Right lobe of liver (tissue), 6 donors: ENCODE results near the gene NMUR2. TPM values are rescaled to one million over a fixed set of nuclear protein-coding genes. Genes with fewer than 3 reads are reported as not detected.

Source experiments
- ATAC-seq, 4 donors: fragments of 200-7000 bp; cut with Tn5 transposase; one replicate each; pipeline ENCODE4 v1.9.1; 2020; ENCODE audit warnings: mild to moderate bottlenecking in 4 of 4, moderate library complexity in 4 of 4
- DNase-seq, 3 donors: peaks; one replicate each; pipeline ENCODE4 v3.0.0-alpha.2; 2020
- H3K27ac ChIP-seq, 3 donors: fragments of 200-600 bp; one replicate each; pipeline ENCODE4 v1.8.0; 2022
- H3K27me3 ChIP-seq, 2 donors: fragments of 200-600 bp; one replicate each; pipeline ENCODE4 v1.8.0; 2022
- H3K36me3 ChIP-seq, 4 donors: fragments of 200-600 bp; sonication (generic) in 1 of 4; one replicate each; pipeline versions ENCODE4 v1.5.1 to v1.8.0; 2017 to 2022; ENCODE audit warnings: control low read depth in 1 of 4
- H3K4me1 ChIP-seq, 4 donors: fragments of 200-600 bp; sonication (generic) in 1 of 4; one replicate each; pipeline versions ENCODE4 v1.5.1 to v1.8.0; 2017 to 2022; ENCODE audit warnings: control low read depth in 1 of 4
- H3K4me3 ChIP-seq, 3 donors: fragments of 200-600 bp; one replicate each; pipeline ENCODE4 v1.8.0; 2022
- H3K9me3 ChIP-seq, 4 donors: fragments of 200-600 bp; sonication (generic) in 1 of 4; one replicate each; pipeline versions ENCODE4 v1.5.1 to v1.8.0; 2017 to 2022; ENCODE audit warnings: control low read depth in 1 of 4
- POLR2A ChIP-seq: fragments of 450-650 bp; IDR thresholded peaks from one replicate; pipeline ENCODE4 v1.6.1; 2017; ENCODE audit warnings: antibody characterized with exemption, mild to moderate bottlenecking
- WGBS: methylation state at CpG from one replicate; pipeline ENCODE4 v1.1.6; 2018; ENCODE audit warnings: low coverage, low lambda C conversion rate; ENCODE audit not compliant: insufficient coverage; ENCODE audit errors: missing lambda C conversion rate; 5-methylcytosine and 5-hydroxymethylcytosine counted together
- intact Hi-C, 2 donors: fragments of 100-400 bp; cut with DNase I; formaldehyde crosslinking; loops; one replicate each; pipeline versions ENCODE4 v1.11.2 to v1.14.1; 2022
- long read RNA-seq: library from polyadenylated mRNA; unstranded; transcript quantifications from one replicate; pipeline ENCODE4 v2.0.0, GENCODE V29; 2019
- total RNA-seq, 6 experiments: library from RNA; depleted of rRNA in 2 of 6; stranded (reverse); fragments of >200 nt in 2 of 6; fragmentation: NEBNext Ultra II Directional in 3 of 6; extraction: Animal tissue kit (Norgen Biotek cat#: 25700) in 3 of 6; gene quantifications; one replicate each; pipeline versions ENCODE4 v1.1.0 to v1.2.4, GENCODE V29; 2016 to 2023
- TF ChIP-seq, protein P1 (sequence below), 4 donors: fragments of 200-600 bp in 3 of 4; fragments of 450-650 bp in 1 of 4; IDR thresholded peaks; one replicate each; pipeline versions ENCODE4 v1.5.1 to v1.8.0; 2016 to 2022; ENCODE audit warnings: antibody characterized with exemption in 4 of 4, mild to moderate bottlenecking in 2 of 4
- donor health status: DM: no; HTN: yes; CAD: no.
- donor health status: DM: no; HTN: no; CAD: no.
- donor health status: DM: no; HTN: no; CAD: no.
- donor health status: DM: no; HTN: yes; CAD: no.
- donor health status: DM: no; HTN: yes; CAD: no.

NMUR2 gene, protein sequence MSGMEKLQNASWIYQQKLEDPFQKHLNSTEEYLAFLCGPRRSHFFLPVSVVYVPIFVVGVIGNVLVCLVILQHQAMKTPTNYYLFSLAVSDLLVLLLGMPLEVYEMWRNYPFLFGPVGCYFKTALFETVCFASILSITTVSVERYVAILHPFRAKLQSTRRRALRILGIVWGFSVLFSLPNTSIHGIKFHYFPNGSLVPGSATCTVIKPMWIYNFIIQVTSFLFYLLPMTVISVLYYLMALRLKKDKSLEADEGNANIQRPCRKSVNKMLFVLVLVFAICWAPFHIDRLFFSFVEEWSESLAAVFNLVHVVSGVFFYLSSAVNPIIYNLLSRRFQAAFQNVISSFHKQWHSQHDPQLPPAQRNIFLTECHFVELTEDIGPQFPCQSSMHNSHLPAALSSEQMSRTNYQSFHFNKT
- not detected for total RNA-seq
- long read RNA-seq, result 0 reads

DNA sequence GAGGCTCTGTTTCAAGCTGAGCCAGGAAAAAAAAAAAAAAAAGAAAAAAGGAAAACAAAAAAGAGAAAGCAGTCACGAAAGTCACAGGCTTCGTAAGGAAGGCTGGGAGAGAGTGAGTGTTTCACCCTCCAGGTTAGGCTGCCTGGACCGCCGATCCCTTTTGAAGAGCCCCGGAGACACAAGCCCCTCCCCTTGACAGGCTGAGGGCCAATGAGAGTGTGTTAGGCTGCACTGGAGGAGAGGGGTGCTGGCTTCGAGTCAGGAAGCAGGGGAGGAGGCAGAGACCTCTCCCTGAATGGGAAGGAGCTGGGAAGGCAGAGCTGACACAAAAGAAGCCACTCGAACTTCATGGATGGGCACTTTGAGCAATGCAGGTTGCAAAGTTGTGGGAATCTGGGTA lies at the start of gene NMUR2:
Gene NMUR2 (minus strand): TSS at position 135 of the 400 bp plus-strand sequence. CDS start 166 bp downstream, outside the sequence.
- TF ChIP-seq, protein P1, sequence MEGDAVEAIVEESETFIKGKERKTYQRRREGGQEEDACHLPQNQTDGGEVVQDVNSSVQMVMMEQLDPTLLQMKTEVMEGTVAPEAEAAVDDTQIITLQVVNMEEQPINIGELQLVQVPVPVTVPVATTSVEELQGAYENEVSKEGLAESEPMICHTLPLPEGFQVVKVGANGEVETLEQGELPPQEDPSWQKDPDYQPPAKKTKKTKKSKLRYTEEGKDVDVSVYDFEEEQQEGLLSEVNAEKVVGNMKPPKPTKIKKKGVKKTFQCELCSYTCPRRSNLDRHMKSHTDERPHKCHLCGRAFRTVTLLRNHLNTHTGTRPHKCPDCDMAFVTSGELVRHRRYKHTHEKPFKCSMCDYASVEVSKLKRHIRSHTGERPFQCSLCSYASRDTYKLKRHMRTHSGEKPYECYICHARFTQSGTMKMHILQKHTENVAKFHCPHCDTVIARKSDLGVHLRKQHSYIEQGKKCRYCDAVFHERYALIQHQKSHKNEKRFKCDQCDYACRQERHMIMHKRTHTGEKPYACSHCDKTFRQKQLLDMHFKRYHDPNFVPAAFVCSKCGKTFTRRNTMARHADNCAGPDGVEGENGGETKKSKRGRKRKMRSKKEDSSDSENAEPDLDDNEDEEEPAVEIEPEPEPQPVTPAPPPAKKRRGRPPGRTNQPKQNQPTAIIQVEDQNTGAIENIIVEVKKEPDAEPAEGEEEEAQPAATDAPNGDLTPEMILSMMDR (IDR thresholded peaks at IDR 0.05), result no peak
- no peak for TF ChIP-seq POLR2A

DNA sequence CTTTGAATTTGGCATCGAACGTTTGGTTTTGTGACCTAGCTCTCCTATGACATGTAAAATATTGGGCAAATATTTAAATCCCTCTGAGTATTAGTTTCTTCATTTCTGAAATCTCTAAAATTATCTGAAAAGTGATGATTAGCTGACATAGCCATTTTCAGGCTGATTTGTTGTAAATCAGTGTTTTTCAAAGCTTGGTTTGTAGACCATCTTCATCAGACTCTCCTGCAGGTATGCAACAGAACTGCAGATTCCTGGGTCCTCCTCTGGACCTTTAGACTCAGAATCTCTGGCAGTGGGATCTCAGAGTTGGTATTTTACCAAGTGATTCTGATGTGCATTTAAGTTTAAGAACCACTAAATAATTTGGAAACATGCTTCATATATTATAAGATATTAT lies 38.9 kb upstream of the NMUR2 start:
- intact Hi-C loops, result no loop called here
- 53% methylated on average over 2 of the region's 2 CpGs for WGBS
- ATAC-seq, result no peak

More for the DNA sequence above, at the start of gene NMUR2:
- H3K4me1 ChIP-seq, result no peaks in the 10 kb centered on the region
- no peak for DNase-seq
- H3K36me3 ChIP-seq, result no peaks in the 10 kb centered on the region
- no peaks in the 10 kb centered on the region for H3K27me3 ChIP-seq
- intact Hi-C loops, result no loop called here
- H3K27ac ChIP-seq, result no peak within 1 kb of the TSS
- WGBS, result 6% methylated on average over 7 of the region's 7 CpGs
- H3K4me3 ChIP-seq, result no peak within 1 kb of the TSS
- no peaks in the 10 kb centered on the region for H3K9me3 ChIP-seq
- ATAC-seq, result no peak

DNA sequence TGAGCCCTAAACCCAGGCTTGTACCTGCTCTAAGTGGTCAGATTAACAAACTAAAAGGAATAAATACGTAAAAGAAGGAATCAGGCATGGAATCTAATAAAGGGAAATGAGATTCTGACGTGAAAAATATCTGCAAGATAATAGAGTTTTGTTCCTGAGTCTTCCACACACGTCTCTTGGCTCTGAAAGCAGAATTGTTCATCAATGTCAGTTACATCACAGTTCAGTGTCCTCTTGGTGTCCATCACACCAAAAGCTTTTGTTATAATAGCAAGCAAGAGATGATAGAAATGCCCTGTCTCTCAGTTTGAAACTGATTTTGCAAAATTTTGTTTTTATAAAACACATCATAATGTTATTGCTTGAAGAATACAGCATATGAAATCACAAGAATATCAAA lies 34.7 kb upstream of the NMUR2 start:
- 20% methylated on average over 3 of the region's 3 CpGs for whole genome bisulfite sequencing
- Histone ChIP-seq H3K4me1 (no peaks in the 10 kb centered on the region), H3K4me3 (no peak overlapping the region), H3K27me3 (no peaks in the 10 kb centered on the region), H3K36me3 (no peaks in the 10 kb centered on the region), H3K27ac (no peak overlapping the region), H3K9me3 (no peaks in the 10 kb centered on the region)
- intact Hi-C loops, result no loop called here
- no peak for DNase-seq
- TF ChIP-seq POLR2A, result no peak
- TF ChIP-seq, protein P1 (IDR thresholded peaks at IDR 0.05), result no peak
- no peak for ATAC-seq

More for the DNA sequence above, 38.9 kb upstream of the NMUR2 start:
- TF ChIP-seq, protein P1 (IDR thresholded peaks at IDR 0.05), result no peak
- TF ChIP-seq POLR2A, result no peak
- H3K9me3 ChIP-seq, result no peaks in the 10 kb centered on the region
- no peaks in the 10 kb centered on the region for H3K4me1 ChIP-seq
- no peaks in the 10 kb centered on the region for H3K36me3 ChIP-seq
- DNase-seq, result no peak
- H3K27me3 ChIP-seq, result no peaks in the 10 kb centered on the region
- H3K27ac ChIP-seq, result no peak overlapping the region
- no peak overlapping the region for H3K4me3 ChIP-seq

GRCh38 chr5:152437866-152438265 lies 32.8 kb upstream of the NMUR2 start:
- no peaks in the 10 kb centered on the region for H3K9me3 ChIP-seq
- H3K4me3 ChIP-seq, result no peak overlapping the region
- WGBS, result 52% methylated on average over 3 of the region's 3 CpGs
- H3K36me3 ChIP-seq, result no peaks in the 10 kb centered on the region
- no peaks in the 10 kb centered on the region for H3K27me3 ChIP-seq
- ATAC-seq (no peak), DNase-seq (no peak)
- TF ChIP-seq, protein P1 (IDR thresholded peaks at IDR 0.05), result no peak
- no peak for TF ChIP-seq POLR2A
- H3K27ac ChIP-seq, result no peak overlapping the region
- intact Hi-C loops, result no loop called here
- no peaks in the 10 kb centered on the region for H3K4me1 ChIP-seq
